ENCODE measurements around the gene GREB1.

DNA sequence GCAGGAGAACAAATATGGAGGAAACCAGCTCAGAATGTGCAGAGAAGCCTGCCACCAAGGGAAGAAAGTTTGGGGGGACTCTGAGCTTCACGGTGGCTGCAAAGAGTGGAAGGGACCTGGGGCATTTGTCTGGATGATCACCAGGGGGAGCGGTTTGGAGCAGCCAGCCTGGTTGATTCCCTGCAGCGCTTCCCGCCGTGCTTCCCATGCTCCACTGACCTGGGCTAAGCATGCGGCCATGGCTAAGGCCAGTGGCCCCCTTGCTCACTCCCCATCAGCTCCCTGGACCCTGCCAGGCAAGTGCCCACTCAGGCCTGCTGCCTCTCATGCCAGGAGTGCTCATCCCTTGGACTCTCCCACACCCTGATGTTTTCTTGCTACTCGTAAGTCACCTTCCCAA, 109.1 kb downstream of the GREB1 start:
- TF ChIP-seq, protein P1, sequence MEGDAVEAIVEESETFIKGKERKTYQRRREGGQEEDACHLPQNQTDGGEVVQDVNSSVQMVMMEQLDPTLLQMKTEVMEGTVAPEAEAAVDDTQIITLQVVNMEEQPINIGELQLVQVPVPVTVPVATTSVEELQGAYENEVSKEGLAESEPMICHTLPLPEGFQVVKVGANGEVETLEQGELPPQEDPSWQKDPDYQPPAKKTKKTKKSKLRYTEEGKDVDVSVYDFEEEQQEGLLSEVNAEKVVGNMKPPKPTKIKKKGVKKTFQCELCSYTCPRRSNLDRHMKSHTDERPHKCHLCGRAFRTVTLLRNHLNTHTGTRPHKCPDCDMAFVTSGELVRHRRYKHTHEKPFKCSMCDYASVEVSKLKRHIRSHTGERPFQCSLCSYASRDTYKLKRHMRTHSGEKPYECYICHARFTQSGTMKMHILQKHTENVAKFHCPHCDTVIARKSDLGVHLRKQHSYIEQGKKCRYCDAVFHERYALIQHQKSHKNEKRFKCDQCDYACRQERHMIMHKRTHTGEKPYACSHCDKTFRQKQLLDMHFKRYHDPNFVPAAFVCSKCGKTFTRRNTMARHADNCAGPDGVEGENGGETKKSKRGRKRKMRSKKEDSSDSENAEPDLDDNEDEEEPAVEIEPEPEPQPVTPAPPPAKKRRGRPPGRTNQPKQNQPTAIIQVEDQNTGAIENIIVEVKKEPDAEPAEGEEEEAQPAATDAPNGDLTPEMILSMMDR (IDR thresholded peaks at IDR 0.05), result no peak
- TF ChIP-seq POLR2A (IDR thresholded peaks at IDR 0.05) (no peak), EP300 (IDR thresholded peaks at IDR 0.05) (no peak)

All from ovary (tissue), 3 donors.